ENCODE results near the gene ELP5. TPM values are rescaled to one million over a fixed set of nuclear protein-coding genes. Genes with fewer than 3 reads are reported as not detected.

Gene ELP5
- total RNA-seq, 1 donor = 35.6 TPM

DNA sequence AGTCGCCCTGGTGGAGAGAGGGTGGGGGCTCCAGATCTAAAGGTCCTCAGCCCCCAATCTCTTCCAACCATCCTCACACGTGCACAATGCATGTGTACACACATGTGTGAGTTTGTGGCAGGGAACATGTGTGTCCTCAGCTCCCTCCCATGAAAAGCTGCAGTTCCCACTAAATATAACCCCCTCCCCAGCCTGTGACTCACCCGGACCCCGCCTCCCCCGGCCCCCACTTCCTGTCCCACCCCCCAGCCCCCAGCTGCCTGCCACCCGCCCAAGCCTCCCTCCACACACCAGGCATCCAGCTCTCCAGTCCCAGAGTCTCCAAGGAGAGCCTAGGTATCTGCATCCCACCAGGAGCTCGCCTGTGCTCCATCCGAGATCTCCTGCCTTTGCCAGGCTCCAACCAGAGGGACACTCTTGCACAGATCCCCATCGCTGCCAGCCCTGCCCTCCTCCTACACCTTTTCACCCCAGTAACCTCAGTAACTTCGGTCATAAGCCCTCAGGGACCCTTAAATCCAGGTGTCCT lies 36.3 kb upstream of the ELP5 start:
- TF ChIP-seq, protein P1, sequence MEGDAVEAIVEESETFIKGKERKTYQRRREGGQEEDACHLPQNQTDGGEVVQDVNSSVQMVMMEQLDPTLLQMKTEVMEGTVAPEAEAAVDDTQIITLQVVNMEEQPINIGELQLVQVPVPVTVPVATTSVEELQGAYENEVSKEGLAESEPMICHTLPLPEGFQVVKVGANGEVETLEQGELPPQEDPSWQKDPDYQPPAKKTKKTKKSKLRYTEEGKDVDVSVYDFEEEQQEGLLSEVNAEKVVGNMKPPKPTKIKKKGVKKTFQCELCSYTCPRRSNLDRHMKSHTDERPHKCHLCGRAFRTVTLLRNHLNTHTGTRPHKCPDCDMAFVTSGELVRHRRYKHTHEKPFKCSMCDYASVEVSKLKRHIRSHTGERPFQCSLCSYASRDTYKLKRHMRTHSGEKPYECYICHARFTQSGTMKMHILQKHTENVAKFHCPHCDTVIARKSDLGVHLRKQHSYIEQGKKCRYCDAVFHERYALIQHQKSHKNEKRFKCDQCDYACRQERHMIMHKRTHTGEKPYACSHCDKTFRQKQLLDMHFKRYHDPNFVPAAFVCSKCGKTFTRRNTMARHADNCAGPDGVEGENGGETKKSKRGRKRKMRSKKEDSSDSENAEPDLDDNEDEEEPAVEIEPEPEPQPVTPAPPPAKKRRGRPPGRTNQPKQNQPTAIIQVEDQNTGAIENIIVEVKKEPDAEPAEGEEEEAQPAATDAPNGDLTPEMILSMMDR (IDR thresholded peaks at IDR 0.05; ENCODE audit: insufficient read depth, low read length) = no peak
- DNase-seq (ENCODE audit: low read depth) = no peak
- peak overlapping the region; percentile 72 for H3K4me3 ChIP-seq (ENCODE audit: low read depth, low read length)

DNA sequence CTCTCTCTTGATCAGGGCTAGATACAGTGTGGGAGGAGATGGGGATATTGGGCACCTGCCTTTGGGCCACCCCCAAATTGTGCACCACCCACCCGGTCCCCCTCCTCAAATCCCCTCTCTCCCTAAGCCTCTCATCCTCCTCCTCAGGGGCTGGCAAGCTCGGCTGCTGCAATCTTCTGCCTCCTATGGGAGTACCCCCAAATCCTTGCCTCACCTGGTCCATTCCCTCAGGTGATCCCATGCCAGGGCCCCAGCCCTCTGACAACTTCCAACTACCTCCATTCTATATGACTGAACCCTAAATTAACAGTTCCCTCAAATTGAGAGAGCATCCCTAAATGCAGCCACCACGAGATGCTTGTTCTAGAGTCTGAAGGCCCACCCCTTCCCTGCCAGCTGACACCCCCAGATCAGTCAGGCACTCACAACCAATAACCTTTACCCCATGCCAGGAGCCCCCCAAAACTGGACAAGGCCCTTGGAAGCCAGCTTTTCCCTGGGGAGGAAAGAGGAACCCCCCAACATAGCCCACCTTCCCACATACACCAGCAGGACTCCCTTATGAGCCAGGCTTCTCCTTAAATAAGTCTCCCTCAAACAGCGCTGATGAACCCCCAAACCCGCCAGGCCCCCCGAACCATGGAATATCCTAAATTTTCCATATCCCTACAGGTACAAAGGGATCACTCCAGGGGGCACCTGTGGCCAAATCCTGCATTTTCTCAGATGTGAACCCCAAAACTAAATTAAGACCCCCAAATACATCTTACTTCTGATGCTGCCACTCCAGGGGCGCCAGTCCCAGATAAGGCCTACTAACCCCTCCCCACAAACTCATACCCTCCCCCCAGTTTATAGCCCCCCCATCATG lies 35.5 kb upstream of the ELP5 start:
- H3K4me3 ChIP-seq (ENCODE audit: low read depth, low read length) = peak overlapping the region; percentile 72
- TF ChIP-seq, protein P1 (IDR thresholded peaks at IDR 0.05; ENCODE audit: insufficient read depth, low read length) = no peak
- DNase-seq (ENCODE audit: low read depth) = no peak

GRCh38 chr17:7217113-7217987 lies 34.7 kb upstream of the ELP5 start:
- DNase-seq (ENCODE audit: low read depth) = peak; percentile 78
- H3K4me3 ChIP-seq (ENCODE audit: low read depth, low read length) = peak overlapping the region; percentile 72
- TF ChIP-seq, protein P1 (IDR thresholded peaks at IDR 0.05; ENCODE audit: insufficient read depth, low read length) = no peak

- no peak for DNase-seq (ENCODE audit: low read depth)
- TF ChIP-seq, protein P1 (IDR thresholded peaks at IDR 0.05; ENCODE audit: insufficient read depth, low read length) = no peak
- H3K4me3 ChIP-seq (ENCODE audit: low read depth, low read length) = no peak overlapping the region
These were observed 33.8 kb upstream of the ELP5 start for GRCh38 chr17:7218166-7218565.

GRCh38 chr17:7218758-7219157 lies 33.3 kb upstream of the ELP5 start:
- TF ChIP-seq, protein P1 (IDR thresholded peaks at IDR 0.05; ENCODE audit: insufficient read depth, low read length) = no peak
- no peak for DNase-seq (ENCODE audit: low read depth)

GRCh38 chr17:7219229-7219811 lies 32.7 kb upstream of the ELP5 start:
- no peak for DNase-seq (ENCODE audit: low read depth)
- TF ChIP-seq, protein P1 (IDR thresholded peaks at IDR 0.05; ENCODE audit: insufficient read depth, low read length) = no peak
- peak overlapping the region; percentile 81 for H3K4me3 ChIP-seq (ENCODE audit: low read depth, low read length)

More at GRCh38 chr17:7218758-7219157, 33.3 kb upstream of the ELP5 start:
- no peak overlapping the region for H3K4me3 ChIP-seq (ENCODE audit: low read depth, low read length)

Measured in fibroblast of the aortic adventitia (primary cell).